Neural progenitor cell (in vitro differentiated cells): ENCODE results near the gene ARMC10. TPM values are rescaled to one million over a fixed set of nuclear protein-coding genes. Genes with fewer than 3 reads are reported as not detected.

Experiments
- DNase-seq: peaks from one replicate; pipeline ENCODE4 v3.0.0-alpha.2; 2016; ENCODE audit warnings: low spot score
- H2AFZ ChIP-seq: fragments of 200-600 bp; sonication (generic); replicated peaks from 2 replicates; pipeline ENCODE4 v1.6.1; 2016; ENCODE audit warnings: antibody characterized with exemption
- H3F3A ChIP-seq: fragments of 200-600 bp; sonication (generic); 2 replicates; pipeline ENCODE4 v1.6.1; 2016; ENCODE audit warnings: antibody characterized with exemption, low read depth
- H3K27ac ChIP-seq: fragments of 200-600 bp; sonication (generic); 2 replicates; pipeline ENCODE4 v1.5.1; 2016; ENCODE audit warnings: mild to moderate bottlenecking
- H3K27me3 ChIP-seq: fragments of 200-600 bp; sonication (generic); 2 replicates; pipeline ENCODE4 v1.6.1; 2016; ENCODE audit warnings: mild to moderate bottlenecking, moderate library complexity
- H3K36me3 ChIP-seq: fragments of 200-600 bp; sonication (generic); 2 replicates; pipeline ENCODE4 v1.5.1; 2016
- H3K4me1 ChIP-seq: fragments of 200-600 bp; sonication (generic); 2 replicates; pipeline ENCODE4 v1.6.1; 2016; ENCODE audit warnings: mixed run types
- H3K4me2 ChIP-seq: fragments of 200-600 bp; sonication (generic); 2 replicates; pipeline ENCODE4 v1.6.1; 2016
- H3K4me3 ChIP-seq: fragments of 200-600 bp; sonication (generic); 2 replicates; pipeline ENCODE4 v1.5.1; 2016
- H3K79me2 ChIP-seq: fragments of 200-600 bp; sonication (generic); 2 replicates; pipeline ENCODE4 v1.6.1; 2016; ENCODE audit warnings: low read depth
- H3K9ac ChIP-seq: fragments of 200-600 bp; sonication (generic); 2 replicates; pipeline ENCODE4 v1.6.1; 2016
- H3K9me3 ChIP-seq: fragments of 200-600 bp; sonication (generic); 2 replicates; pipeline ENCODE4 v1.5.1; 2016; ENCODE audit warnings: low read depth
- H4K20me1 ChIP-seq: fragments of 200-600 bp; sonication (generic); 2 replicates; pipeline ENCODE4 v1.6.1; 2016; ENCODE audit warnings: low read depth
- H3K27ac Mint-ChIP-seq: 3 replicates; pipeline ENCODE4 v1.8.0; 2021; ENCODE audit warnings: mixed read lengths
- H3K27me3 Mint-ChIP-seq: 2 replicates; pipeline ENCODE4 v1.8.0; 2022; ENCODE audit warnings: low read depth, mild to moderate bottlenecking, inconsistent platforms, moderate library complexity, mixed read lengths; ENCODE audit not compliant: insufficient read depth
- H3K36me3 Mint-ChIP-seq: 3 replicates; pipeline ENCODE4 v1.8.0; 2021; ENCODE audit warnings: mixed read lengths
- H3K4me1 Mint-ChIP-seq: 3 replicates; pipeline ENCODE4 v1.8.0; 2021; ENCODE audit warnings: mixed read lengths
- H3K4me3 Mint-ChIP-seq: 3 replicates; pipeline ENCODE4 v1.8.0; 2021; ENCODE audit warnings: mild to moderate bottlenecking, moderate library complexity, mixed read lengths
- H3K9me3 Mint-ChIP-seq: 3 replicates; pipeline ENCODE4 v1.8.0; 2020; ENCODE audit warnings: mixed read lengths
- EZH2 ChIP-seq: fragments of 200-600 bp; sonication (generic); IDR thresholded peaks from 2 replicates; pipeline ENCODE4 v1.6.1; 2017; ENCODE audit warnings: antibody characterized with exemption, mild to moderate bottlenecking, moderate library complexity
- EZH2phosphoT487 ChIP-seq: fragments of 200-600 bp; sonication (generic); IDR thresholded peaks from 2 replicates; pipeline ENCODE4 v1.6.1; 2017; ENCODE audit warnings: antibody characterized with exemption
- total RNA-seq: library from RNA; depleted of rRNA; stranded (reverse); fragments of >200 nt; gene quantifications from 2 replicates; pipeline ENCODE4 v1.2.3, GENCODE V29; 2015; ENCODE audit warnings: low replicate concordance
- TF ChIP-seq, protein P1 (sequence below): fragments of 200-600 bp; sonication (generic); IDR thresholded peaks from 2 replicates; pipeline ENCODE4 v1.5.1; 2017; ENCODE audit warnings: antibody characterized with exemption, mild to moderate bottlenecking

The ARMC10 gene
- total RNA-seq, 1 donor from 2014 or later = 56.5 TPM

DNA sequence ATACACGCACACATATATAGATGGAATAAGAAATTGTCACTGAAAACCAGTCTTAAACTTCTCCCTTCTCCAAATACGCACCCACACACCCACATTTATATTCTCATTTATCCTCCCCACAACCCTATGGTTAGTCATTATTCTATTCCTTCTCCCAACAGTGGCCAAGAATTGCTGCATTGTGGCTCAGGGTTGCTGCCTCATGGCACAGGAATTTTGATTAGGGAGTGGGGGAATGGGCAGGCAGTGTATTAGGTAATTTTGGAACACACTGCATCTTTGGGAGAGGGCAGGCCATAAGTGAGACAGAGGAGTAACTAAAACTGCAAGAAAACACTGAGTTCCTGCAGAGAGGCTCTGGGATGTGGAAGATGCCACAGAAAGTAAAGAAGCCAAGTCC lies 38.2 kb downstream of the ARMC10 start:
- Histone ChIP-seq H3K9ac (no peak overlapping the region), H3K79me2 (no peaks in the 10 kb centered on the region), H4K20me1 (no peaks in the 10 kb centered on the region), H3K4me3 (no peak overlapping the region), H3K4me2 (no peak overlapping the region), H3K27me3 (no peaks in the 10 kb centered on the region), H3K27ac (no peak overlapping the region), H2AFZ (no peak overlapping the region), H3K4me1 (no peaks in the 10 kb centered on the region), H3F3A (no peaks in the 10 kb centered on the region), H3K36me3 (no peaks in the 10 kb centered on the region), H3K9me3 (no peaks in the 10 kb centered on the region)
- H3K27ac Mint-ChIP-seq = no peak overlapping the region
- H3K4me1 Mint-ChIP-seq = no peaks in the 10 kb centered on the region
- no peak overlapping the region for H3K4me3 Mint-ChIP-seq
- no peak for DNase-seq
- TF ChIP-seq EZH2phosphoT487 (no peak), EZH2 (no peak)
- peaks cover 6% of the 10 kb centered on the region for H3K9me3 Mint-ChIP-seq
- no peaks in the 10 kb centered on the region for H3K27me3 Mint-ChIP-seq
- H3K36me3 Mint-ChIP-seq = peaks cover 38% of the 10 kb centered on the region

DNA sequence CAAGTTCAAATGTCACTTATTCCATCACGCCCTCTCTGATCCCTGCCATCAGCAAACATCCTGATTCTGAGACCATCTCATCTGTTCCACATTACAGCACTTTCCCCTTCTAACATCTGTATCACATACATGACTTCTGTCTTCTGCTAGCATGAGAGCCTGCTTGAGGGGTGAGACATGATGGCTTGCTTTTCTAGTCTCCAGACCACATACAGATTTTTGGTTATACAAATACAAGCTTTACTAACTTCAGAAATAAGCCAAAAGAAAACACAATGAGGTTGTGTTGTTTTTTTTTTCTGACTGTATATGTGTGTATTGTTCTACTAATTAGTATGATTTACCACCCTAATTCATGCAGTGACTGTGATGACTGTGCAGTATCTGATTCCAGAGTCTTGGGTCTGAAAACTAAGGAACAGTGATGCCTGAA lies 39.7 kb downstream of the ARMC10 start:
- Mint-ChIP-seq H3K27ac (no peak overlapping the region), H3K4me1 (no peaks in the 10 kb centered on the region), H3K9me3 (peaks cover under 1% of the 10 kb centered on the region), H3K27me3 (no peaks in the 10 kb centered on the region), H3K4me3 (no peak overlapping the region), H3K36me3 (peaks cover 28% of the 10 kb centered on the region)
- H3K27me3 ChIP-seq = no peaks in the 10 kb centered on the region
- no peak overlapping the region for H3K27ac ChIP-seq
- DNase-seq = no peak
- H3K9me3 ChIP-seq = no peaks in the 10 kb centered on the region
- H3K4me1 ChIP-seq = no peaks in the 10 kb centered on the region
- H4K20me1 ChIP-seq = no peaks in the 10 kb centered on the region
- no peaks in the 10 kb centered on the region for H3F3A ChIP-seq
- TF ChIP-seq, protein P1, sequence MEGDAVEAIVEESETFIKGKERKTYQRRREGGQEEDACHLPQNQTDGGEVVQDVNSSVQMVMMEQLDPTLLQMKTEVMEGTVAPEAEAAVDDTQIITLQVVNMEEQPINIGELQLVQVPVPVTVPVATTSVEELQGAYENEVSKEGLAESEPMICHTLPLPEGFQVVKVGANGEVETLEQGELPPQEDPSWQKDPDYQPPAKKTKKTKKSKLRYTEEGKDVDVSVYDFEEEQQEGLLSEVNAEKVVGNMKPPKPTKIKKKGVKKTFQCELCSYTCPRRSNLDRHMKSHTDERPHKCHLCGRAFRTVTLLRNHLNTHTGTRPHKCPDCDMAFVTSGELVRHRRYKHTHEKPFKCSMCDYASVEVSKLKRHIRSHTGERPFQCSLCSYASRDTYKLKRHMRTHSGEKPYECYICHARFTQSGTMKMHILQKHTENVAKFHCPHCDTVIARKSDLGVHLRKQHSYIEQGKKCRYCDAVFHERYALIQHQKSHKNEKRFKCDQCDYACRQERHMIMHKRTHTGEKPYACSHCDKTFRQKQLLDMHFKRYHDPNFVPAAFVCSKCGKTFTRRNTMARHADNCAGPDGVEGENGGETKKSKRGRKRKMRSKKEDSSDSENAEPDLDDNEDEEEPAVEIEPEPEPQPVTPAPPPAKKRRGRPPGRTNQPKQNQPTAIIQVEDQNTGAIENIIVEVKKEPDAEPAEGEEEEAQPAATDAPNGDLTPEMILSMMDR = no peak
- TF ChIP-seq EZH2phosphoT487 = no peak
- no peak for TF ChIP-seq EZH2
- H3K36me3 ChIP-seq = no peaks in the 10 kb centered on the region
- H3K9ac ChIP-seq = no peak overlapping the region
- no peak overlapping the region for H3K4me2 ChIP-seq
- H2AFZ ChIP-seq = no peak overlapping the region
- H3K79me2 ChIP-seq = no peaks in the 10 kb centered on the region
- H3K4me3 ChIP-seq = no peak overlapping the region

DNA sequence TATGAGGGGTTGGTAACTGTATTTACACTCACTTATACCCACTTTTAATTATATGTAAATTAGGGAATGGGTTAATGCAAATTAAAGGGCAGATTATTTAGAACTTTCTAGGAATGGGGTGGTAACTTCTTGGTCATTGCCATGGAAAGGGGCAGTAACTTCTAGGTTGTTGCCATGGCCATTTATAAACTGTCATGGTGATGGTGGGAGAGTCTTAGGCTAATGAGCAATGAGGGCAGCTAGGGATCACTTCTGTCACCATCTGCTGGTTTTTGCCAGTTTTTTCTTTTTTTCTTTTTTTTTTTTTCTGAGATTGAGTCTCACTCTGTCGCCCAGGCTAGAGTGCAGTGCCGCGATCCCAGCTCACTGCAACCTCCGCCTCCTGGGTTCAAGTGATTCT lies 40.8 kb downstream of the ARMC10 start:
- Mint-ChIP-seq H3K27ac (no peak overlapping the region), H3K4me1 (peaks cover 4% of the 10 kb centered on the region), H3K9me3 (no peaks in the 10 kb centered on the region), H3K4me3 (no peak overlapping the region), H3K27me3 (no peaks in the 10 kb centered on the region), H3K36me3 (peaks cover 26% of the 10 kb centered on the region)
- Histone ChIP-seq H3K79me2 (no peaks in the 10 kb centered on the region), H3K27ac (no peak overlapping the region), H3K4me1 (peaks cover 4% of the 10 kb centered on the region), H3K27me3 (no peaks in the 10 kb centered on the region), H3F3A (no peaks in the 10 kb centered on the region), H3K4me3 (no peak overlapping the region), H3K4me2 (no peak overlapping the region), H3K36me3 (no peaks in the 10 kb centered on the region), H4K20me1 (no peaks in the 10 kb centered on the region), H3K9me3 (no peaks in the 10 kb centered on the region), H3K9ac (no peak overlapping the region), H2AFZ (no peak overlapping the region)
- TF ChIP-seq, protein P1 = no peak
- no peak for TF ChIP-seq EZH2
- TF ChIP-seq EZH2phosphoT487 = no peak
- DNase-seq = no peak

DNA sequence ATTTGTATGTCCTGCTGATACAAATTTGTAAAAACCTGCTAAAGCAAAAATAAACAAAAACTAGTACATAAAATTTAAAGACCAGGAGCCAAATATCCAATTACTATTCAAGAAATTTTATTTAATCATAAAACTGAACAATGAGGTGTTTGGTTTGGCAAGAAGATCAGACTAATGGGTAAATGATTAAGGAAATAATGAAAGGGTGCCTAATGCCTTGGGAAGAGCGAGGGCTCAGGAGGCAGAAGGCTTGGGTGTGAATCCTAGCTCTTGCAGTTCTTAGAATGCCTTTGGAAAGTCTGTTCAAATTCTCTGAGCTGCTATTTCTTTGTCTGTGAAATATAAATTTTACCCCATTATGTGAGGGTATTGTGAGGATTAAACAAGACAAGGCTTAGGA lies 41.6 kb downstream of the ARMC10 start:
- H3K79me2 ChIP-seq = no peaks in the 10 kb centered on the region
- no peaks in the 10 kb centered on the region for H3F3A ChIP-seq
- H3K27me3 Mint-ChIP-seq = no peaks in the 10 kb centered on the region
- H3K36me3 ChIP-seq = no peaks in the 10 kb centered on the region
- H3K36me3 Mint-ChIP-seq = peaks cover 21% of the 10 kb centered on the region
- H3K9ac ChIP-seq = no peak overlapping the region
- no peaks in the 10 kb centered on the region for H3K9me3 ChIP-seq
- no peaks in the 10 kb centered on the region for H4K20me1 ChIP-seq
- no peak overlapping the region for H3K4me2 ChIP-seq
- H2AFZ ChIP-seq = no peak overlapping the region
- no peaks in the 10 kb centered on the region for H3K27me3 ChIP-seq
- H3K27ac ChIP-seq = no peak overlapping the region
- no peaks in the 10 kb centered on the region for H3K9me3 Mint-ChIP-seq
- H3K4me3 Mint-ChIP-seq = no peak overlapping the region
- TF ChIP-seq, protein P1 = no peak
- no peak for TF ChIP-seq EZH2
- TF ChIP-seq EZH2phosphoT487 = no peak
- H3K4me1 Mint-ChIP-seq = peaks cover 4% of the 10 kb centered on the region
- H3K4me3 ChIP-seq = no peak overlapping the region
- no peak for DNase-seq
- peaks cover 4% of the 10 kb centered on the region for H3K4me1 ChIP-seq
- H3K27ac Mint-ChIP-seq = no peak overlapping the region
